HG03571 (cell line): Measurements from ENCODE around the gene SPOP.

Experiments used
- ATAC-seq: cut with Tn5 transposase; IDR thresholded peaks from one replicate; pipeline ENCODE4 v1.9.1; 2021; ENCODE audit not compliant: unreplicated experiment

SPOP gene

DNA sequence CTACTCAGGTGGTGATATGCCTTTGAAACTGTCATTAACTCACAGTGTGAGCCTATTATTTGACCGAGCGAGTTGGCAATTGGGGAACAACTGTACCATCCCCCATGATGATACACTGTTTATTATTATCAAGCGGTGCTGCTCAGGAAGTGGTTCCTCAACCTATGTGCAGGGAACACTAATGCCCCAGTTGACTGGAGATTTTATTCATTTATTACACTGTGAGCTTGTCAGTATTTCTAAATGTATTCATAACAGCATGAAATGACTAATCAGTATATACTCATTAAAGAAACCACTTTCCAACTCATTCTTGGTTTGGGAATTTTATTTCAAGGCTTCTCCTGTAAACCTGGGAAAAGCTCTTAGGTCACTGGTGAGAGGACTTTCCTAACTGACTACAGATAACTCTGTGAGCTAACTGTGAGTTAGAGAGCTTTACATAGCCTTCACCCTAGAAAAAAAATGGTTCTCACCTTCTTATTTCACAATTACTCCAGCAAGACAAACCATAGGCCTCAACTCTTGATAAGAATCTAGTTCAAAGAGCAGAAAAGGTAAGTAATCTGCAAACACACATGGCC lies 59.8 kb downstream of the SPOP start:
- ATAC-seq = no peak

DNA sequence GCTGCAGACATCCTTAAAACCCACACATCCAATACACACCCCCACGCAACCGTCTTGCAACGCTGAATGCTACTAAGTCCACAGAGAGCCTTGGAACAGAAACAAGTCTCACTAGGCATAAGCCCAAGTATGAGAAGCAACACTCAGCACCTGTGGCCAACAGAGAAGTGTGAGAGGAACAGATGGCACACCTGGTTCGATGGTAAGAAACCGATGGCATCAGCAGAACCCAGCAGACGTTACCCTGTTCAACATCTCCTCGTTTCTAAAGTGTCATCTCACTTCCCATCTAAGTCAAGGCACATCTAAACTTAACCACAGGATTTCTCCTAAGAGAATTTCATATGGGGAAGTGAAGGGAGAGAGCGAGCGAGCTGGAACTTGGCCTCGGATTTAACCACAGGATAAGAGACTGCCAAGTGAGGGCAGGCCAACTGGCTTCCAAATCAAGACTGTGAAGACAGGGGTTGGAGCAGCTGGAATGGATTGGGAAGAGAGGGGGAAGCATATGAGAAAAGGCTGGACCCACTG lies 61.2 kb downstream of the SPOP start:
- ATAC-seq = no peak

DNA sequence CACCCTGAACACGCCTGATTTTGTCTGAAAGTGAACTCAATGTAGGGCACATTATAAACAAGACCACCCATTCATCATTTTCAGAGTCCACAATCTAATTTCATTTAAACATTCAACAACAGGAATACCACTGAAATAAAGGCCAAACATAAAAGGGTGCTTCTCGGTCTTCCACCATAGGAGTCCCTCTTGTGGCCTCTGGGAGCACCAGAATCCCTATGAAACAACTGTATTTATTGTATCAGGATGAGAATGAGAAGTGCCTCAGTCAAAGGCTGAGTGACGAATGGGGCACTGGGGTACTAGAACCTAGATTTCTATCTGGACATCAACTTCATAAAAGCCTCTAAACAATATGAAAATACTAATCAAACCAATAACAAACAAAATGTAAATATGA lies 61.8 kb downstream of the SPOP start:
- no peak for ATAC-seq

DNA sequence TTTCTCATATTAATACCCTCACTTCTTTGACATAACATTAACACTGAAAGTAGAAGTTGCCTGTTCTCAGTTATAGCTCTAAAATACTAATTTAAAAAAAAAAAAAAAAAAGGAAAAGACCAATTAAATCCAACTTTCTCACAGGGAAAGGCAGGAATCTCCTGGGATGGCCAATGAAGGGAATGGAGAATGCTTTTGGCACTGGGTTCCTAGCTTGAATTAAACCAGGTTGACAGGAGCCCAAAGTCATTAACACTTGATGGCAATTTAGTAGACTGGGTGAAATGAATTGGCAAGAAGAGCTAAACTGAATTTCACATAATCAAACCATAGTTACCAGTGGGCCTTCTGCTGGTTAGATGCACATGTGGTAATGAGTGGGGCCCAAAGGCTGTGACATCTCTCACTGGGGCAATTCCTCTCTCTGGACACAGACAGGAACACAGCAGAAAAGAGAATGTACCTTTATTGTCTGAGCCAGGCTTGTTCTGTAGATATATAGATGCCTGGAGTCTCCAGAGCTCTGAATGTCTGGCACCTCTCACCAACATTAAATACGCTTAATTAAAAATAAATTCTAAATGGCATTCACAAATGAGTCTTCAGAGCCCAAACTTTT lies 64.6 kb downstream of the SPOP start:
- ATAC-seq = no peak

DNA sequence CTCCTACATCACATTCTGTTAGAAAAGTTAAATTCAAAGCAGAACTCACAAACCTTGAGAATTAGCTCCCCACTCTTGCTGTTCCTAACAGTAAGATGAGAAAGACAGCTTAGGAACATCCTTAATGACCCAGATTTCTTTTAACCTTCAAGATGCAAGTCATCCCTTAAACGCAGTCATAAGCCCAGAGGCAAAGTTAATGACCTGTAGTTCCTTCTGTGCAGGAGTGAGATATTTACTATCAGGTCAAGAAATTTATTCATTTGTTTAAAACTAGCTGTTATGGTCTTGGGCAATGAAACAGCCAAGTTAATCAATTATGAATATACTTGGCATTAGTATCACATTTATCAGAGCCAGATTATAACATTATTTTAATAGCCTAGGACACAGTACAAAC lies 65.2 kb downstream of the SPOP start:
- no peak for ATAC-seq

DNA sequence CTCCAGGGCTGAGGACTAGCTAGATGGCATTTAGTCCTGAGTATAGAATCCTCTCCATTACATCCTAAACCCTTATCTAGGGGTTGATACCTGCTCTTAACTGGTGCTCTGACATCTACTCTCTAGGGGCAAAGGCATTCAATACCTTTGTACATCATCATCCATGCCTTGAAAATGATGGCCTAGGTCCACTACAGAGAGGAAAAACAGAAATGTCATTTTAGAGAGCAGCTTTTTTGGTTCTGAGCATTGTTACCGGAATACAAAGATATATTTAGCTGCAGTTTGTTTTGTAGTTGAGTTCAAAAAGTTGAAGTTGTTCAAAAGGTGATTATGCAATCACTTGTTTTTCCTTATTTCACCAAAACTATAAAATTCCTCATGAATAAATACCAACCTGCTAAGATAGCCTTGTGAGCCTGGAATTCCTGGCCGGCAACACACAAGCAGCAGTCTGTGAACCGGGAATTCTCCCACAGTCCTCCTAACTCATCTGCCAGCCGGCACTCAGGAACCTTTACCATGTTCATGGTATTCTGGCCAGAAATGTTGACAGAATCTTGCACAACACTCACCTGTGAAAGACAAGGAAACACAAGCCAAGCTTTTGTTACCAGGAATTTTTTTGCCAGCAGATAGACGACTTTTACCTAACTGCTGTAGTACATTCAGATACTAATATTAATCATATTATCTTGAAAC lies 66.9 kb downstream of the SPOP start:
- ATAC-seq = no peak

DNA sequence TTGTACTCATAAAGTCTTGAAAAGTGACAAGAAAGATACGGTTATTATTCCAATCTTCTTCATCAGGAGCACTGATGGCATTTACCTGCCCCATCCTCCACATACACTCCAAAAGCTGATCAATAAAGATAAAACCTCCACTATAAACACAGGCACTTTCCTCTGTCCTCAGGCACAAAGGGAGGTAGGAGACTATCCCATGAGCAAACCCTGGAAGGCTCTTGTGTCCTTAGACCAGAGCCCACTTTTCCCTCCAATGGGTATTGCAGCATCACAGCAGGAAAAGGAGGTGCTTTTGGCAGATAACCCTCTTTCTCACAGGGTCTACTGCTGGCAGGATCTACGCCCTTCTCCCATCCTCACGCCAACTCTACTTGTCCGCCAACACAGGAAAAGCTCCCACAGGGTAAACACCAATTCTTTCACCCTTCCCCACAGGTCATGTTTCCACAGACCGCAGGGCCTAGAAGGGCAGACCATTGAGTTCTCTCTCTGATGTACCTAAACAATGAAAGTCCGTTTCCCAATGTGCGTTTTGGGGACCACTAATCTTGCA lies 73.5 kb downstream of the SPOP start:
- ATAC-seq = no peak

DNA sequence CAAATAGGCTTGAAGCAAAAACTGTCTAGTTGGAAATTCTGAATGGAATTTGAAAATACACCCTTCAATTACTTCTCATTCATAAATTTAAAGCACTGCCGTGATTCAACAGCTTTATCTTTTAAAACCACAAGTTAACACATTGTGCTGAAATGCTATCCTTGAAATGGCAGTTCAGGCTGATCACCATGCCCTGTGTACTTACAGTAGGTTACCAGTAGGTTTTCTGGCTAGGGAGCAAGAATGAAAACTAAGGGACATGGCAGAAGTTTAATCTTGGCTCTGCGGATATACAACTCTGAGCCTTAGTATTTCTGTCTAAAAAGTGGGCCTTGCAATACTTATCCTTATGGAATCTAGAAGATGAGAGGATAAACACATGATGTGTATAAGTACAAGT lies 74.2 kb downstream of the SPOP start:
- no peak for ATAC-seq

DNA sequence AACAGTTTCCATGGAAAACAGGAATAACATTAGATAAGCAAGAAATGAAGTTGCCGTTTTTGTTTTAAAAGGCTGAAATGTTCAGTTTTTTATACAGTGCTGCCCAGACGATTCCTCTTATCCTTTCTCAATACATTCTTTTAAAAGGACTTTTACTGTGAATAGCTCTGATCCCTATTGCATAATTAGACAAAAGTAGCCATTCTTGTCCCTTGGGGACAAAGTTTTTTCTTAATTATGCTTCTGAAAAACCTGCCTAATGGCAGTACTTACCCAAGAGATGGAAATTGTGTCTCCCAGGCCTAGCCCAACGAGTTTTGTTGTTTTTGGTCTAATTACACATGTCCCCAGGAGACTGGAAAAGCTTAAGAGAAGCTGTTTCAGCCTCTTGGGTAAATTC lies 74.7 kb downstream of the SPOP start:
- no peak for ATAC-seq

DNA sequence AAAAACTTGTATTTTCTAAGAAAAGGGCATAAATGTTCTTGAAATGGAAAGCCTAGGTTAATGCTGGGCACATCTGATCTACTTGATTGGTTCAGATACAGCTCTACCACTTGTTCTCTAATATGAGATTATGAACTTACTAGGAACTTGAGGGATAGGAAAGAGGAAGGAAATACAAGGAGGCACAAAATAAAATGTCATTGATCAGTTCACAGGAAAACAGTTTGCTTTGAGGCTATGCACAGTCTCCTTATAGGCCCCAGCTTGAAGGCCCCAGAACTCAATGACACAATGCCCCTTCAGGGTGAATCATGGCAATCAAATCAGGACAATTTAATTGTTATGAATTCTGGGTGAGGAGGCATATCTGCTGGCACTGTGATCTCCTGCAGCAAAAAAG lies 75.1 kb downstream of the SPOP start:
- ATAC-seq = no peak

DNA sequence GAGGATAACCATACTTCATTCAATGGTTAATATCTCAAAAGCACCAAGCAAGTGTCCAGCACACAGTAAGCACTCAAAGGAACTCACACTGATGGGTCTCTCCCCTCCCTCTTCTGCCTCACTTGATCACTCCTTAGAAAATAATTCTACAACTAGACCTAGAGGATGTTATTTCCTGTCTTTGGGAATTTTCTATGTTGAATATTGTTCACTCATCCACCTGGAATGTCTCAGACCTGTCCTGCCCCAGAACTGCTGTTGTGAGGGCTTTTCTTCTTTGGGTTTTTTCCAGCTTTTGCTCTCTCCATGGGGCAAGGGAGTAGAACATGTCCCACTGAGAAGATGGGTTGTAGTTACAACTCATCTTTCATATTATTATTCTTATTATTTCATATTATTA lies 76.9 kb downstream of the SPOP start:
- no peak for ATAC-seq

DNA sequence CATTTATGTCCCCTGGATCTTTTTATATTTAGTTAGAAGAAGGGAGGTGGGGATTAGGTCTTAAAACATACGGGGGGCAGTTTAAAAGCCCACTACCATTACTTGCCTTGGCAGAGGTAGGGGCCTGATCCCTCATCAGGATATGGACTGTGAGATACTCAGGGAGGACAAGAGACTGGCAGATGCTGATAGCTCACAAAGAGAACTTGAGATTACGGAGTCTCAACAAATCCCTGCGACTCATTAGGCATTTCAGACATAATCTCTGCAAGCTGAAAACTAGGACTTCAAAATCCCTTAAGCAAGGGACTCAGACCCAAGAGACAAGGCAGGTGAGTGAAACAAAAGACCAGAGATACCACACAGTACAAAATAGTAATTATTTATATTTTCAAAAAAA lies 79.0 kb downstream of the SPOP start:
- ATAC-seq = no peak

DNA sequence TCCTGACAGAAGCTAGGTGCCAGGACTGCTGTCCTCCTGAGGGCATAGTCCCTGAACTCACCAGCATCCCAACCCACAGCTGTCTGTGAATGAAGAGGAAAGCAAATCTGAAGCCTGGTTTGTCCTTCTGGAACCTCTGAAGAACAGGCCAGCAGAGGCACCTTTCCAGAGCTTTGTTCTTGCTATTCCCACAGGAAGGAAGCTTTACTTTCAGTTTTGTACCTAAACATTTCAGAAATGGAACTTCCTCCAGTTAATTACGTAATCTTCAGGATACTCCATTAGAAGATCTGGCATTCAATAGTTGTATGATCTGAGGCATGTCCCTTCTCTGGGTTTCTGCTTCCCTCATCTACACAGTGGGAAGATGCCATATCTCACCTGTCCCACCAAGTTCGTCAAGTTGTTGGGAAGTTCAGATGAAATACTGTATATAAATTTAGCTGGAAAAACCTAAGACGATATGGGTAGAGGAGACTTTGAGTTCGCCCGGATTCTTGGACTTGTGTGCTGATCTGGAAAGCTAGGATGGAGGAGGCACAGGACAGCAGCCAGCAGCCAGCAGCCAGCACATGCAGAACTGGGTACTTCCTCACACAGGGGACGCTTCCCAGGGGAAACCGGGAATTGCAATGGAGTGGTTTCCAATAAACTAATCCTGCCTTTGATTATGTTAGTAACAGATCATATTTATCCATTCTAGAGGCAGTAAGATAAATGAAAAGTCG lies 79.8 kb downstream of the SPOP start:
- ATAC-seq = no peak

DNA sequence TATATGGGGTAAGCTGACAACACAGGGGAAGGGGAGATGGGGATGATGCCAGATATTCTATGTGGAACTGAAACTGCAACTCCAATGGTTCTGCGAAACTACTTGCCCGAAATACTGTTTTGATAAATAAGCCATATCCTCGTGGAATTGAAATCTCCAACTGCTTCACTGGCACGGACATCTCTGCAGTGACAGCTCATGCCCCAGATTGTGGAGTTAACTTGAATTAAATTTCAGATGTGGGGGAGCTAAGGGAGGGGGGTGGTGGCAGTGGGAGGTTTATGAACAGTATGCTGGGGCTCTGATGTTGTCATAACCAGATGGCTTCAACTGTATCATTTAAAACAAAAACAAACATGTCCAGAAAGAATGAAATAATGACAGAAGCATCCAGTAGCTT lies 80.5 kb downstream of the SPOP start:
- ATAC-seq = no peak

DNA sequence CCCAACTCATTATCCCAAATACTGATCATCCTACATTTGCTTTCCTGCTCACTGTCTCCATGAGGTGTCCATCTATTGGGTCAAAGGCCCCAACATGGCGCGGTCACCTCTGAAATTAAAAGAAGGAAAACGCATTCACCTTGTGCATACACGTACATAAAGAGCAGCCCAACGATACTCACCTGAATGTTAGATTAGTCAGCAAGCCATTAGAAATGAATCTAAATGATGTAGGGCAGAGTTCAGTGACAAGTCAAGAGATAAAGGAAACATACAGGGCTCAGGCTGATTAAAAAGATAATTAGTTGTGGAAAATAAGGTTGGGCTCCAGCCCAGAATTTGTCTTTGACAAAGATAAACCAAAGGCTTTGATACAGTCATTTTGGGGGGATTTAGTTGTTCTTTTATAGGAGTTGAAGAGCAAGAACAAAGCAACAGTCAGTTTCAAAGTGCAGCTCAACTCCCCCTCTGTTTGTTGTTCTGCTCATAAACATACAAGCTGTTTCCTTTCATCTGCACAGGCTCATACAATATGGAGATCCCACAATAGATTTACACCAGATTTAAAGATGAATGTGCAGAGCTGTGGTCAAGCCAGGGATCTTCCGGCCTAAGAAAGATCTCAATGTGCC lies 81.2 kb downstream of the SPOP start:
- ATAC-seq = no peak

DNA sequence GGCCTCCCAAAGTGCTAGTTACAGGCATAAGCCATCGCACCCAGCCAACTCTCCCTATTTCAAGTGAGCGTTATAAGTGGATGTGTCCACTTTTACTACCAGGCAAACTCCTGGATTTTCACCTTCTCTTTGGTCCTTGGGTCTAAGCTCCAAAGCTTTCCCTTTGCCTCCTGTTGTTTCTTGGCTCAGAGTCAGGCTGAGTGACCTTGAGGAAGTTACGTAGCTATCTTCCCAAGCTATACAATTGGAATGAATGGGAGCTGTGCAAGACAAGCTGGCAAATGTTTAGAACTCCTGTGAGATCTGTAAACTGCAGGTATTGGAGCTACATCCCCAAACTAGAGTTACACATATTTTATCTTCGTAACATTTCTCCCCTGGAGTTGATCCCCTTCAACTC lies 81.9 kb downstream of the SPOP start:
- no peak for ATAC-seq

DNA sequence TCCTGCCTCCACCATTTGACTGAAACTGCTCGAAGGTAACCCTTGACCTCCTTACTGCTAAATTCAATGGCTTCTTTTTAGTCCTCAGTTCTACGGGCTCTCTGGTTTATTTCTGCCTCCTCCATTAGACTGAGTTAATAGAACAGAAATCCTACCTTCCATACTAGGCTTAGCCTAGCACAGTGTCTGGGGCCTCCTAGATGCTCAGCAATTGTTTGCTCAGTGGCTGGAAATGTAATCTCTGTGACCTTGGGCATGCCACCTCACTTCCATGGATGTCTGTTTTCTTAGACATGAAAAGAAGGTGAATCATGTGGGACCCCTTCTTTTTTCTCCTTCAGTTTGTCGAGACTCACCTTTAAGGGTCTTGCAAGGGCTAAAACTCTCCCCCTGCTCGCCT lies 82.6 kb downstream of the SPOP start:
- ATAC-seq = no peak

DNA sequence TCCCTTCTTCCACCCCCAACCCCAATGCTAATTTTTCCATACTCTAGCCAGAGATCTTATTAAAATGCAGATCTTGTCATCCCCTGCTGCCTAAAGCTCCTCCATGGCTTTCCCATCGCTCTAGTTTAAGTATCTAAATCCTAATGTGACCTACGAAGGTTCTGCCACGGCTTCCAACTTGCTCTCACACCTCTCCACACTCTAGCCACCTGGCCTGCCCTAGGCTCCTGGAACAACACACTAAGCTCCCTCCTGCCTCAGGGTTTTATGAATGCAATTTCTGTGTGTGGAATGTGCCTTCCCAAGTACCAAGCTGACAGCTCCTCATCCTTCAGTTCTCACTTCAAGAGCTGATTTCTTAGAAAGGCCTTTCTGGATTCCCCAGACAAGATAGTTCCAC lies 85.6 kb downstream of the SPOP start:
- ATAC-seq = no peak

DNA sequence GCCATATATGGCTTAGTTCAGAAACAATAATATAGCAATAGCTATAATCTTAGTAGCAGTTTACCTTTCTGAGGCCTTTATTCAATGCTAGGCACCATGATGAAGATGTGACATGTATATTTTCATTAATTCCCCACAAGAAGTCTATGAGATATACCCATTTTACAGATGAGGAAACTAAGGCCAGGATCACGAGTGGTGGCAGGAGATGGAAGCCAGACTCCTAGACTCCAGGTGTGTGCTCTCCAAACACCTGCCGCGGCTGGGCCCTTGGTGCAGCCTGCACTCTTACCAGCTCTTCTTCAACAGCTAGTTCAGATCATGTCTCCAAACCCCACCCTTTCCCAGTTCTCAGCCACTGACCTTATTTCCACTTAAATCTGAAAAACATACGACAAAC lies 87.0 kb downstream of the SPOP start:
- ATAC-seq = no peak

DNA sequence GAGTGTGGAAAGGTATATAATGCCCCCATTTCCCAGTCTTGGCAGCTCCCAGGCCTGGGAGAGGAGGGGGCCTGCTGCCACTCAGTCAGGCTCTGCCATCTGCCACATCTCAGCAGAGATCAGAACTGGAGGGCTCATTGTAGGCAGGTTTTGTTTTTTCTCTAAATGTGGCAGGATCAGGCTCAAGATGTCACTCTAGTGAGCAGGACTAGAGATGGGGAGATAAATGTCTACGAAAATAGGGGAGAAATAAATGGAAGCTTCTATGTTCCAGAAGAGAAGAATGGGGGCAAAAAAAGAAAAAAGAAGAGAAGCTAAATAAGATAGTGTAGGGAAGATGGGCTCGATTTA lies 88.3 kb downstream of the SPOP start:
- no peak for ATAC-seq
